GM12801 (cell line): ENCODE results near the gene DCAF11.

ENCODE experiments used
- TF ChIP-seq, protein P1 (sequence below): IDR thresholded peaks from one replicate; pipeline ENCODE4 v1.5.1; 2011; ENCODE audit warnings: control low read depth; ENCODE audit not compliant: insufficient read length; ENCODE audit errors: extremely low read depth

The DCAF11 gene

DNA sequence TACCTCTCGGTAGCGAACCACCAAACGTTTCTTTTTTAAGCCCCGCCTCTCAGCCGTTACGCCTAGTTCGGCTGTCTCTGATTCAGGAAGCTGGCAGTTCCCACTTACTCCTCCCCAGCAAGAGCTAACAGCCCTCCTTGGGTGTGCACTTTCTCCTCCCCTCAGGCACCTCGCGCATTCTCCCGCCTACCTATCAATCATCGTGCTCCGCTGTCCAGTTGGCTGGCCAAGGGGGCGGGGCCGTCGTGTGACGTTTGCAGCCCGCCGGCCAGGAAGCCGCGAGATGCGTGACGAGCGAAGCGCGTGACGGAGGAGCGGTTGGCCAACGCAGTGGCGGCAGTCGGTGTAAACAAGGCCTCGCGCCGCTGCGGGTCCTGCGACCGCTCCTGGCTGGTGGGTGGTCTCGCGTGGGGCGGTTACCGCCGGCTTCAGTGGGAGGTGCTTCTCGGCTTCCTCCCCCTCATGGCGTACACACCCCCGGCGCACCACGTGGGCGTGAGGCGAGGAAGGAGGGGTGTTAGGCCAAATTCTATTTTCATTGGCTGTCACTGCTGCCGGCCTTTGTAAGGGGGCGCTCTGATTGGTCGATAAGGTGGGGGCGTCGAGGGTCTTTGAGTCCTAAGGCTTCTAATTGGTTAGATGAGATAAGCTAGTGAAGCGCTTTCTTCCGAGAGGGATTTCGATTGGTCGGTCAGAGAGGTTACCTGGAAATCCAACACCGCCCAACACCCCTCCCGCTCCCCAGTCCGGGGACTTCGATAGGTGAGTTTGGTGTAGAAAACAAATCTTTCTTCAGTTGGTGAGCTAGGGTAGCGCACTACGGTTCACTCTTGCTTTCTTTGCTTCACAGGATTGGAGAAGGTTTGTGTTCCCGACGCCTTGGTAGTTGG is at the start of gene DCAF11, which contains the start of gene NRL:
Gene DCAF11, plus strand, starts transcription at position 246 of the 890 bp plus-strand sequence. CDS start 818 bp downstream, outside the sequence.
Gene NRL, minus strand, starts transcription at position 418 of the 890 bp plus-strand sequence. CDS start 32,101 bp downstream, outside the sequence.
- TF ChIP-seq, protein P1, sequence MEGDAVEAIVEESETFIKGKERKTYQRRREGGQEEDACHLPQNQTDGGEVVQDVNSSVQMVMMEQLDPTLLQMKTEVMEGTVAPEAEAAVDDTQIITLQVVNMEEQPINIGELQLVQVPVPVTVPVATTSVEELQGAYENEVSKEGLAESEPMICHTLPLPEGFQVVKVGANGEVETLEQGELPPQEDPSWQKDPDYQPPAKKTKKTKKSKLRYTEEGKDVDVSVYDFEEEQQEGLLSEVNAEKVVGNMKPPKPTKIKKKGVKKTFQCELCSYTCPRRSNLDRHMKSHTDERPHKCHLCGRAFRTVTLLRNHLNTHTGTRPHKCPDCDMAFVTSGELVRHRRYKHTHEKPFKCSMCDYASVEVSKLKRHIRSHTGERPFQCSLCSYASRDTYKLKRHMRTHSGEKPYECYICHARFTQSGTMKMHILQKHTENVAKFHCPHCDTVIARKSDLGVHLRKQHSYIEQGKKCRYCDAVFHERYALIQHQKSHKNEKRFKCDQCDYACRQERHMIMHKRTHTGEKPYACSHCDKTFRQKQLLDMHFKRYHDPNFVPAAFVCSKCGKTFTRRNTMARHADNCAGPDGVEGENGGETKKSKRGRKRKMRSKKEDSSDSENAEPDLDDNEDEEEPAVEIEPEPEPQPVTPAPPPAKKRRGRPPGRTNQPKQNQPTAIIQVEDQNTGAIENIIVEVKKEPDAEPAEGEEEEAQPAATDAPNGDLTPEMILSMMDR = no peak

DNA sequence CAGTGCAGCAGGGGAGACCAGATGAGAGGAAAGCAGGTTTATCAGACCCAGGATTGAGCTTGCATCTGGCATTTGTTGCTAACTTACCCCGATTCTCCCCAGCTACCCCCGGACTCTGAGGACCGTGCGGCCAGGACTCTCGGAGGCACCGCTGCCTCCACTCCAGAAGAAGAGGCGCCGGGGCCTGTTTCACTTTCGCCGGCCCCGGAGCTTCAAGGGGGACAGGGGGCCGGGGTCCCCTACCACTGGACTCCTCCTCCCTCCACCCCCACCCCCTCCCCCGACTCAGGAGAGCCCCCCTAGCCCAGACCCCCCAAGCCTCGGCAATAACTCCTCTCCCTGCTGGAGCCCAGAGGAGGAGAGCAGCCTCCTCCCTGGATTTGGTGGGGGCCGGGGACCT is 49.7 kb upstream of the DCAF11 start:
- TF ChIP-seq, protein P1 = no peak

DNA sequence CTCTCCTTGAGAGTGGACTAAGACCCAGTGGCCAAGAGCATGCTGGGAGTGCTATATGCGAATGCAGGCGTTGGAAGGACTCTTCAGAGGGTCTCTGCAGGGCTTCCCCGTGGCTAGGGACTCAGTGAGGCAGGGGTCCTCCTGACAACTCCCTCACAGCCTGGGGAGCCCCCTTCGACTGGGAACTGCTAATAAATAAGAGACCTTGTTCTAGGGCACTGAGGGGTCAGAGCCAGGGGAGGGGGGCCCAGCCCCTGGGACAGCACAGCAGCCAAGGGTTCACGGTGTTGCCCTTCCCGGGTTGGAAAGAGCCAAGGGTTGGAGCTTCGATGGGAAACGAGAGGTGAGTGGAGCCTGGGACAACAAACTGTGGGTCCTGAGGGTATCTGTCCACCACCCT is 49.2 kb upstream of the DCAF11 start:
- TF ChIP-seq, protein P1 = no peak

DNA sequence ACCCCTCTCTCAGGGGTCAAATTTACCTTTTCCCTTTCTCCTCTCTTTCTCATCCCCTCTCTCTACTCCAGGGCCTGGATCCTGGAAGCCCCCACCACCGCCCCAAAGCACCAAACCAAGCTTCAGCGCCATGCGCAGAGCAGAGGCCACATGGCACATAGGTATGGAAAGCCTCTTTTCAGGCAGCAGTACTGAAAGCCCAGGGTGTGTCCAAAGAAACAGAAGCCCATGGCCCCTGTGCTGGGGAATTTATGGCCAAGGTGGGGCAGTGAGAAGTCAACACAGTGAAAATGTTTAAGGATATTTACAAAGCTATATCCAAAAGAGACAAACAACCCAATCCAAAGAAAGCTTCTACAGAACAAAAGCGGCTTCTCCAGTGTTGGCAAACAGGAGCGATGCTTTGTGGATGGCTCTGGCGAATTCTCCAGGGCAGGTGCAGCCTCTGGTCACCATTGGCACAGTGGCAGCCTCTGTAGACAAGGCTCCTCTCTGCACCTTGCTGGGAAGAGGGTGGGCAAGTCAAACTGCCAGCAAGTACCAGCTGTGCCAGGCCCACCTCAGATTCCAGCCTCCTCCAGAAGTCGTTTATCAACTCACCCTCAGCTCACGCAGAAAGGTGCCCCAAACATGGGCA is 48.0 kb upstream of the DCAF11 start:
- TF ChIP-seq, protein P1 = no peak

DNA sequence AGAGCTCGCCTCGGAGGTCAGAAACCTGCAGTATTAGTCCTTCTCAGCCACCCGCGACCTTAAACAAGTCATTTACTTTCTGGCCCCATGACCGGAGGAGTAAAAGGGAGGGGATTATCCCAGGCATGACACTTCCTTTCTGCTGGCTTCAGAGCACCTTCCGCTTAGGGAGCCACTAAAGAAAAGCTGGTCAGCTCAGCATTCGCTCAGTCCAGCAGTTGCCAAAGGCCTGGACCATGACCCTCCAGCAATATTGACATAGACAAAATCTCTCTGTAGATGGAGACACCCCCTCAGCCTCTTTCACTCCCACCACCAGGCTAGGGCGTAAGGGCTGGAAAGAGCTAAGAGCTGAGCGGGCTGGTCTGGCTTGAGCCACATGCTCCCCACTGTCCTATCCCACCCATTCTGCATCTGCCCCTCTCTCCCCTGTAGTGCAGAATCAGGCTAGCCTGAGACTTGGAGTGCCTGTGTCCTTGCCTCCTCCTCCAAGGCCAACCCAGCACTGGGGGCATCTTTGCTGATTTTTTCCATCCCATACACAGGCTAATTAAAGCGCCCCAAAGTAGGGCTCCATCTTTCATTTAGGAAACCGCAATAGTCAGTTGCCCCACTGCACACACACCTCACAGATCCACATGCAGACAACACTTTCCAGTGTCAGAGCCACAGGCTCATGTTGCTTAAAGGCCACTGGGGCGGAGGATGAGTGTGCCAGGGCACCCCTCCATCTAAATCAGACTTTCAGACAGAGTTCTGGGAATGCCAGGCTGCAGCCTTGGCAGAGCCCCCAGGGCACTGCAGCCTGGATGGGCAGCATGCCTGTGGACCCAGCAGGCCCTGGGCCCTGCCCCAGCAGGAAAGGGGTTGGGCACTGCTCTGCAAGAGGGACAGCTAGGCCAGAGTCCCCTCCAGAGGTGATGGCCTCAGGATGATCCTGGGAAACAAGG is 47.2 kb upstream of the DCAF11 start:
- TF ChIP-seq, protein P1 = no peak

DNA sequence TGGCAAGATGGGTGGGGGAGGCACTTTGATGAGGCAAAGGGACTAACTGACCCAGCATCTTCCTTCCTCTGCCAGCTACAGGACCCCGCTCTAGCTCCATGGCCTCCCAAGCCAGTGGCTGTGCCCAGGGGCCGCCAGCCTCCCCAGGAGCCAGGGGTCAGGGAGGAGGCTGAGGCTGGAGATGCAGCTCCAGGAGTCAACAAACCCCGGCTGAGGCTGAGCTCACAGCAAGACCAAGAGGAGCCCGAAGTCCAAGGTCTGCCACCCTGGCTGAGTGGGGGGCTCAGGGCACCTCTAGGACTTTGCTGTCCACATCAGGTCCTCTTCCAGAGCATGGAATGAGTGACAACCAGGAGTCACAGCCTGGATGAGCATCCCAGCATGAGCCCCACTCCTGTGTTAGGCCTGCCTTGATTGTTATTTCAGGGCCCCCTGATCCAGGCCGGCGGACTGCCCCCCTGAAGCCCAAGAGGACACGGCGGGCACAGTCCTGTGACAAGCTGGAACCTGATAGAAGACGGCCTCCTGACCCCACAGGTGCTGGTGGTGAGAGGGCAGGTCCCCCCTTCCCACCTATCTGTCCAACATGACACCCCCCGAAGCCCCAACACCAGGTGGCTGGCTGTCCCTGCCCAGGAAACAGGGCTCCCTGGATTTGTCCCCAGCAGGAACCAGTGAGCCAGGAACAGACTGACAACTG is 45.7 kb upstream of the DCAF11 start:
- TF ChIP-seq, protein P1 = no peak
